ENCODE data around the gene ITFG1.

Gene ITFG1

GRCh38 chr16:47492036-47492427 is 31.2 kb upstream of the ITFG1 start:
- ATAC-seq = no peak

GRCh38 chr16:47490471-47490870 is 29.6 kb upstream of the ITFG1 start:
- TF ChIP-seq TOX (CRISPR knock-in tag; IDR thresholded peaks at IDR 0.05; ENCODE audit: borderline replicate concordance) = no peak
- no peak for TF ChIP-seq ZC3H10 (CRISPR knock-in tag; IDR thresholded peaks at IDR 0.05)
- TF ChIP-seq ESRRG (CRISPR knock-in tag; IDR thresholded peaks at IDR 0.05) = no peak
- TF ChIP-seq GLIS3 (CRISPR knock-in tag; IDR thresholded peaks at IDR 0.05) = no peak
- TF ChIP-seq PPARA (CRISPR knock-in tag; IDR thresholded peaks at IDR 0.05; ENCODE audit: borderline replicate concordance) = no peak
- no peak for TF ChIP-seq POU6F1 (CRISPR knock-in tag; IDR thresholded peaks at IDR 0.05; ENCODE audit: borderline replicate concordance, low read depth)
- TF ChIP-seq ZNF70 (CRISPR knock-in tag; IDR thresholded peaks at IDR 0.05) = no peak
- TF ChIP-seq, protein P1, sequence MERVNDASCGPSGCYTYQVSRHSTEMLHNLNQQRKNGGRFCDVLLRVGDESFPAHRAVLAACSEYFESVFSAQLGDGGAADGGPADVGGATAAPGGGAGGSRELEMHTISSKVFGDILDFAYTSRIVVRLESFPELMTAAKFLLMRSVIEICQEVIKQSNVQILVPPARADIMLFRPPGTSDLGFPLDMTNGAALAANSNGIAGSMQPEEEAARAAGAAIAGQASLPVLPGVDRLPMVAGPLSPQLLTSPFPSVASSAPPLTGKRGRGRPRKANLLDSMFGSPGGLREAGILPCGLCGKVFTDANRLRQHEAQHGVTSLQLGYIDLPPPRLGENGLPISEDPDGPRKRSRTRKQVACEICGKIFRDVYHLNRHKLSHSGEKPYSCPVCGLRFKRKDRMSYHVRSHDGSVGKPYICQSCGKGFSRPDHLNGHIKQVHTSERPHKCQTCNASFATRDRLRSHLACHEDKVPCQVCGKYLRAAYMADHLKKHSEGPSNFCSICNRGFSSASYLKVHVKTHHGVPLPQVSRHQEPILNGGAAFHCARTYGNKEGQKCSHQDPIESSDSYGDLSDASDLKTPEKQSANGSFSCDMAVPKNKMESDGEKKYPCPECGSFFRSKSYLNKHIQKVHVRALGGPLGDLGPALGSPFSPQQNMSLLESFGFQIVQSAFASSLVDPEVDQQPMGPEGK (CRISPR knock-in tag; IDR thresholded peaks at IDR 0.05; ENCODE audit: borderline replicate concordance) = no peak
- TF ChIP-seq CSDC2 (CRISPR knock-in tag; IDR thresholded peaks at IDR 0.05) = no peak
- no peak for TF ChIP-seq ZFP30 (CRISPR knock-in tag; IDR thresholded peaks at IDR 0.05)
- no peak for TF ChIP-seq BACH2 (CRISPR knock-in tag; IDR thresholded peaks at IDR 0.05; ENCODE audit: borderline replicate concordance)
- TF ChIP-seq ARNTL (CRISPR knock-in tag; IDR thresholded peaks at IDR 0.05; ENCODE audit: borderline replicate concordance, low read depth) = no peak
- no peak for TF ChIP-seq SNAI2 (CRISPR knock-in tag; IDR thresholded peaks at IDR 0.05)
- TF ChIP-seq TCF4 (CRISPR knock-in tag; IDR thresholded peaks at IDR 0.05; ENCODE audit: borderline replicate concordance) = no peak
- TF ChIP-seq TSHZ2 (CRISPR knock-in tag; IDR thresholded peaks at IDR 0.05) = no peak
- TF ChIP-seq ZFP3 (CRISPR knock-in tag; IDR thresholded peaks at IDR 0.05) = no peak
- TF ChIP-seq ZNF8 (CRISPR knock-in tag; IDR thresholded peaks at IDR 0.05) = no peak
- no peak for ATAC-seq

More at GRCh38 chr16:47492036-47492427, 31.2 kb upstream of the ITFG1 start:
- TF ChIP-seq ZNF8 (CRISPR knock-in tag; IDR thresholded peaks at IDR 0.05) (no peak), TSHZ2 (CRISPR knock-in tag; IDR thresholded peaks at IDR 0.05) (no peak), TOX (CRISPR knock-in tag; IDR thresholded peaks at IDR 0.05; ENCODE audit: borderline replicate concordance) (no peak), ZFP3 (CRISPR knock-in tag; IDR thresholded peaks at IDR 0.05) (no peak), BACH2 (CRISPR knock-in tag; IDR thresholded peaks at IDR 0.05; ENCODE audit: borderline replicate concordance) (no peak), ZFP30 (CRISPR knock-in tag; IDR thresholded peaks at IDR 0.05) (no peak), ARNTL (CRISPR knock-in tag; IDR thresholded peaks at IDR 0.05; ENCODE audit: borderline replicate concordance, low read depth) (no peak), ESRRG (CRISPR knock-in tag; IDR thresholded peaks at IDR 0.05) (no peak), OSR1 (CRISPR knock-in tag; IDR thresholded peaks at IDR 0.05) (no peak), TCF4 (CRISPR knock-in tag; IDR thresholded peaks at IDR 0.05; ENCODE audit: borderline replicate concordance) (no peak)
- TF ChIP-seq, protein P2, sequence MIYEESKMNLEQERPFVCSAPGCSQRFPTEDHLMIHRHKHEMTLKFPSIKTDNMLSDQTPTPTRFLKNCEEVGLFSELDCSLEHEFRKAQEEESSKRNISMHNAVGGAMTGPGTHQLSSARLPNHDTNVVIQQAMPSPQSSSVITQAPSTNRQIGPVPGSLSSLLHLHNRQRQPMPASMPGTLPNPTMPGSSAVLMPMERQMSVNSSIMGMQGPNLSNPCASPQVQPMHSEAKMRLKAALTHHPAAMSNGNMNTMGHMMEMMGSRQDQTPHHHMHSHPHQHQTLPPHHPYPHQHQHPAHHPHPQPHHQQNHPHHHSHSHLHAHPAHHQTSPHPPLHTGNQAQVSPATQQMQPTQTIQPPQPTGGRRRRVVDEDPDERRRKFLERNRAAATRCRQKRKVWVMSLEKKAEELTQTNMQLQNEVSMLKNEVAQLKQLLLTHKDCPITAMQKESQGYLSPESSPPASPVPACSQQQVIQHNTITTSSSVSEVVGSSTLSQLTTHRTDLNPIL (CRISPR knock-in tag; IDR thresholded peaks at IDR 0.05; ENCODE audit: low read depth) = no peak
- TF ChIP-seq, protein P3, sequence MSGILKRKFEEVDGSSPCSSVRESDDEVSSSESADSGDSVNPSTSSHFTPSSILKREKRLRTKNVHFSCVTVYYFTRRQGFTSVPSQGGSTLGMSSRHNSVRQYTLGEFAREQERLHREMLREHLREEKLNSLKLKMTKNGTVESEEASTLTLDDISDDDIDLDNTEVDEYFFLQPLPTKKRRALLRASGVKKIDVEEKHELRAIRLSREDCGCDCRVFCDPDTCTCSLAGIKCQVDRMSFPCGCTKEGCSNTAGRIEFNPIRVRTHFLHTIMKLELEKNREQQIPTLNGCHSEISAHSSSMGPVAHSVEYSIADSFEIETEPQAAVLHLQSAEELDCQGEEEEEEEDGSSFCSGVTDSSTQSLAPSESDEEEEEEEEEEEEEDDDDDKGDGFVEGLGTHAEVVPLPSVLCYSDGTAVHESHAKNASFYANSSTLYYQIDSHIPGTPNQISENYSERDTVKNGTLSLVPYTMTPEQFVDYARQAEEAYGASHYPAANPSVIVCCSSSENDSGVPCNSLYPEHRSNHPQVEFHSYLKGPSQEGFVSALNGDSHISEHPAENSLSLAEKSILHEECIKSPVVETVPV (CRISPR knock-in tag; IDR thresholded peaks at IDR 0.05) = no peak
